Hepatocyte (in vitro differentiated cells): ENCODE results near the gene DDR2.
"Not testable (repeated sequence)": the region's sequence is repeated elsewhere in the genome, so short reads cannot be mapped to it uniquely, and the experiment has no call there.

ENCODE experiments used
- CTCF ChIP-seq: fragments of 200-600 bp; sonication (generic); IDR thresholded peaks from 2 replicates; pipeline ENCODE4 v1.5.1; 2016; ENCODE audit warnings: antibody characterized with exemption, mild to moderate bottlenecking; ENCODE audit not compliant: poor library complexity
- EZH2 ChIP-seq: fragments of 200-600 bp; sonication (generic); IDR thresholded peaks from 2 replicates; pipeline ENCODE4 v1.6.1; 2016; ENCODE audit warnings: antibody characterized with exemption, mild to moderate bottlenecking, borderline replicate concordance
- EZH2phosphoT487 ChIP-seq: fragments of 200-600 bp; sonication (generic); IDR thresholded peaks from one replicate; pipeline ENCODE4 v1.6.1; 2018; ENCODE audit warnings: antibody characterized with exemption, mild to moderate bottlenecking, low read depth, moderate library complexity; ENCODE audit not compliant: unreplicated experiment, severe bottlenecking

GRCh38 chr1:162585101-162585500, 47.2 kb upstream of the DDR2 start:
- TF ChIP-seq CTCF, EZH2, EZH2phosphoT487: not testable (repeated sequence)
